AG09309 (cell line): Measurements from ENCODE around the gene ZNF839.
"Not testable (repeated sequence)": the region's sequence is repeated elsewhere in the genome, so short reads cannot be mapped to it uniquely, and the experiment has no call there.

Source experiments
- DNase-seq: peaks from one replicate; pipeline ENCODE4 v3.0.0-alpha.2; 2010; ENCODE audit warnings: low read depth
- H3K4me3 ChIP-seq: 2 replicates; pipeline ENCODE4 v1.5.1; 2011; ENCODE audit warnings: mild to moderate bottlenecking, low read depth, low read length, moderate library complexity; ENCODE audit not compliant: control insufficient read depth
- TF ChIP-seq, protein P1 (sequence below): IDR thresholded peaks from 2 replicates; pipeline ENCODE4 v1.5.1; 2011; ENCODE audit warnings: mild to moderate bottlenecking, low read depth, low read length, inconsistent platforms; ENCODE audit not compliant: insufficient read depth, control insufficient read depth; ENCODE audit errors: missing control alignments

ZNF839 gene

DNA sequence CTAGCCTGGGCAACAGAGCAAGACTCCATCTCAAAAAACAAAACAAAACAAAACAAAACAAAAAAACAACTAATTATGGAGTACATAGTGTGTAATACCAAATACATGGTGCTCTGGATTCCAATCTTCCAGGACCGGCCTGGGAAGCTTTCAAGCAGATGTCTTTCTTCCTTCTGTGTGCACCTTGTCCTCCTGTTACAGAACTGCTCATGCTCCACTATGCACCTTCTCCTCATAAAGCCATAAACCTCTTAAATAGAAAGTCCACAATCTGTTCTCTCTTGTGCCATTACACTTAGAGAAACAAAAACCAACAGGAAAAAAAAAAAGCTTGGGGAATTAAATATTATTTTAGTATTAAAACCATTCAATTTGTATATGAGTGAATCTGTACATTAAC is 27.1 kb upstream of the ZNF839 start:
- no peak overlapping the region for H3K4me3 ChIP-seq
- TF ChIP-seq, protein P1, sequence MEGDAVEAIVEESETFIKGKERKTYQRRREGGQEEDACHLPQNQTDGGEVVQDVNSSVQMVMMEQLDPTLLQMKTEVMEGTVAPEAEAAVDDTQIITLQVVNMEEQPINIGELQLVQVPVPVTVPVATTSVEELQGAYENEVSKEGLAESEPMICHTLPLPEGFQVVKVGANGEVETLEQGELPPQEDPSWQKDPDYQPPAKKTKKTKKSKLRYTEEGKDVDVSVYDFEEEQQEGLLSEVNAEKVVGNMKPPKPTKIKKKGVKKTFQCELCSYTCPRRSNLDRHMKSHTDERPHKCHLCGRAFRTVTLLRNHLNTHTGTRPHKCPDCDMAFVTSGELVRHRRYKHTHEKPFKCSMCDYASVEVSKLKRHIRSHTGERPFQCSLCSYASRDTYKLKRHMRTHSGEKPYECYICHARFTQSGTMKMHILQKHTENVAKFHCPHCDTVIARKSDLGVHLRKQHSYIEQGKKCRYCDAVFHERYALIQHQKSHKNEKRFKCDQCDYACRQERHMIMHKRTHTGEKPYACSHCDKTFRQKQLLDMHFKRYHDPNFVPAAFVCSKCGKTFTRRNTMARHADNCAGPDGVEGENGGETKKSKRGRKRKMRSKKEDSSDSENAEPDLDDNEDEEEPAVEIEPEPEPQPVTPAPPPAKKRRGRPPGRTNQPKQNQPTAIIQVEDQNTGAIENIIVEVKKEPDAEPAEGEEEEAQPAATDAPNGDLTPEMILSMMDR, result no peak
- no peak for DNase-seq

- no peak for DNase-seq
- TF ChIP-seq, protein P1, result no peak
- no peak overlapping the region for H3K4me3 ChIP-seq
Measured at GRCh38 chr14:102293781-102294180, 25.8 kb upstream of the ZNF839 start.

- no peak overlapping the region for H3K4me3 ChIP-seq
- TF ChIP-seq, protein P1, result peak; percentile 47
- no peak for DNase-seq
Measured at GRCh38 chr14:102295270-102295669, 24.3 kb upstream of the ZNF839 start.

GRCh38 chr14:102297436-102298170 is 21.9 kb upstream of the ZNF839 start:
- TF ChIP-seq, protein P1, result no peak
- no peak overlapping the region for H3K4me3 ChIP-seq
- DNase-seq, result no peak

- DNase-seq, H3K4me3 ChIP-seq: not testable (repeated sequence)
Measured at GRCh38 chr14:102298303-102299070, 21.1 kb upstream of the ZNF839 start.

DNA sequence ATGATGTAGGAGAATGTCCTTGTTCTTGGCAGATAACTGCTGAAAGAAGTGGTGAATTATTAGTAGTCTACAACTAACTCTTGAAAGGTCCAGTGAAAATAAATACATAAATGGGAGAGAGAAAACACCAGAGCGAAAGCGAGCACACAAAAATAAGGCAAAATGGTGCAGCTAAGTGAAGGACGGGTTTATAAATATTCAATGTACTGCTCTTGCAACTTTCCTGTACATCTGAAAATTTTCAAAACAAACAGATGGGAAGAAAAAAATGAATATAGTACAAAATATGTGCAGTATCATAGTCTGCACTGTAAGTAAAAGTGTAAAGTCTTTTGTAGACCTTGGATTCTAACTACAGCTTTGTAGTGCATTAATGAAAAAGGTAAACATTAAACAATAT is 15.9 kb upstream of the ZNF839 start:
- DNase-seq, result no peak
- TF ChIP-seq, protein P1, result no peak
- H3K4me3 ChIP-seq, result peak overlapping the region; percentile 92
